ENCODE measurements around the gene MFSD2B. TPM values are rescaled to one million over a fixed set of nuclear protein-coding genes. Genes with fewer than 3 reads are reported as not detected.
A peak's percentile ranks its signal among the peaks of the same experiment; 100 is the strongest.

MFSD2B gene
- total and polyA plus RNA-seq, 7 donors = 0.03 to 0.28 (median 0.12) TPM; not detected in 2

DNA sequence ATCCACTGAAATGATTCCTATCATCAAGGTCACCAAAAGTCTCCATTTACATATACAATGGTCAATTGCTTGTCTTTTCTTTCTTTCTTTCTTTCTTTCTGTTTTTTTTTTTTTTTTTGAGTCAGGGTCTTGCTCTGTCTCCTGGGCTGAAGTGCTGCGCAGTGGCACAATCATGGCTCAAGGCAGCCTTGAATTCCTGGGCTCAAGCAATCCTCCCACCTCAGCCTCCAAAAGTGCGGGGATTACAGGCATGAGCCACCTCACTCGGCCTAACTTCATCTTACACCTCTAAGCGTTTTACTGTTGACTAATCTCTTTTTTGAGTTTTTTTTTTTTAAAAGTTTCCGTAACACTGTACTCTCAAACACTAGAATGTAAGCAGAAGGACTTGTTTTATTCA lies 65.4 kb downstream of the MFSD2B start:
- H3K27me3 ChIP-seq (ENCODE audit: insufficient read depth in 3 of 3, low read length in 2 of 3) = no peaks in the 10 kb centered on the region
- H3K36me3 ChIP-seq (ENCODE audit: insufficient read depth in 1 of 2, low read depth in 1 of 2) = peaks cover 3 to 39% of the 10 kb centered on the region in 2 donors
- 59 to 63% (median 61%) methylated on average over 5 of the region's 5 CpGs for WGBS, 3 donors
- H3K4me3 ChIP-seq = peak overlapping the region; percentile 93
- ATAC-seq = no peak
- peaks cover 7% of the 10 kb centered on the region for H3K4me1 ChIP-seq
- H3K27ac ChIP-seq = peak overlapping the region; percentile 87
- TF ChIP-seq, protein P1, sequence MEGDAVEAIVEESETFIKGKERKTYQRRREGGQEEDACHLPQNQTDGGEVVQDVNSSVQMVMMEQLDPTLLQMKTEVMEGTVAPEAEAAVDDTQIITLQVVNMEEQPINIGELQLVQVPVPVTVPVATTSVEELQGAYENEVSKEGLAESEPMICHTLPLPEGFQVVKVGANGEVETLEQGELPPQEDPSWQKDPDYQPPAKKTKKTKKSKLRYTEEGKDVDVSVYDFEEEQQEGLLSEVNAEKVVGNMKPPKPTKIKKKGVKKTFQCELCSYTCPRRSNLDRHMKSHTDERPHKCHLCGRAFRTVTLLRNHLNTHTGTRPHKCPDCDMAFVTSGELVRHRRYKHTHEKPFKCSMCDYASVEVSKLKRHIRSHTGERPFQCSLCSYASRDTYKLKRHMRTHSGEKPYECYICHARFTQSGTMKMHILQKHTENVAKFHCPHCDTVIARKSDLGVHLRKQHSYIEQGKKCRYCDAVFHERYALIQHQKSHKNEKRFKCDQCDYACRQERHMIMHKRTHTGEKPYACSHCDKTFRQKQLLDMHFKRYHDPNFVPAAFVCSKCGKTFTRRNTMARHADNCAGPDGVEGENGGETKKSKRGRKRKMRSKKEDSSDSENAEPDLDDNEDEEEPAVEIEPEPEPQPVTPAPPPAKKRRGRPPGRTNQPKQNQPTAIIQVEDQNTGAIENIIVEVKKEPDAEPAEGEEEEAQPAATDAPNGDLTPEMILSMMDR (IDR thresholded peaks at IDR 0.05) = no peak
- H3K9me3 ChIP-seq = no peaks in the 10 kb centered on the region
- no peak for DNase-seq
- intact Hi-C loops (cut with DNase I) = loop anchor here (5.0 kb wide), 2 partner anchors 133 to 148 kb away; partner anchors contain the start of genes ATAD2B (in 1 of the 2) and UBXN2A (in 1 of the 2)

Other genes with a start within 250 kb of the MFSD2B start
- gene ATAD2B, start 83.0 kb upstream of the MFSD2B start, total RNA-seq = 10 to 100 TPM in 1 of 4 donors, 1 to 10 TPM in 3; 7.7 to 12.5 (median 8.4) TPM
- gene ATAD2B, start 83.0 kb upstream of the MFSD2B start, polyA plus RNA-seq = 1 to 10 TPM; 2.6 to 5.6 (median 3.0) TPM
- gene UBXN2A, start 69.6 kb upstream of the MFSD2B start, total RNA-seq = 10 to 100 TPM; 20.4 to 23.5 (median 20.8) TPM
- 10 to 100 TPM; 12.0 to 33.9 (median 19.0) TPM for gene UBXN2A, start 69.6 kb upstream of the MFSD2B start, polyA plus RNA-seq
- 10 to 100 TPM in 2 of 4 donors, 1 to 10 TPM in 2; 6.5 to 14.6 (median 9.7) TPM for gene WDCP, start 37.3 kb downstream of the MFSD2B start, total RNA-seq
- 10 to 100 TPM in 1 of 3 donors, 1 to 10 TPM in 2; 4.6 to 17.3 (median 5.0) TPM for gene WDCP, start 37.3 kb downstream of the MFSD2B start, polyA plus RNA-seq
- 1 to 10 TPM in 1 of 4 donors, under 1 TPM in 3; 0.46 to 1.8 (median 0.75) TPM for gene FKBP1B, start 39.7 kb downstream of the MFSD2B start, total RNA-seq
- gene FKBP1B, start 39.7 kb downstream of the MFSD2B start, polyA plus RNA-seq = 1 to 10 TPM; 1.3 to 2.7 (median 2.1) TPM
- gene SF3B6, start 66.2 kb downstream of the MFSD2B start, total RNA-seq = 10 to 100 TPM; 44.2 to 60.5 (median 55.5) TPM
- gene SF3B6, start 66.2 kb downstream of the MFSD2B start, polyA plus RNA-seq = 100 to 1,000 TPM in 1 of 3 donors, 10 to 100 TPM in 2; 68.2 to 116 (median 90.8) TPM
- gene TP53I3, start 74.7 kb downstream of the MFSD2B start, total RNA-seq = 1 to 10 TPM; 1.3 to 5.0 (median 2.6) TPM
- gene TP53I3, start 74.7 kb downstream of the MFSD2B start, polyA plus RNA-seq = 1 to 10 TPM; 1.7 to 5.6 (median 3.7) TPM
- under 1 TPM in 3 of 4 donors, not detected in 1; 0.24 to 0.45 (median 0.34) TPM for gene PFN4, start 113.2 kb downstream of the MFSD2B start, total RNA-seq
- 1 to 10 TPM in 1 of 3 donors, under 1 TPM in 2; 0.18 to 1.2 (median 0.35) TPM for gene PFN4, start 113.2 kb downstream of the MFSD2B start, polyA plus RNA-seq
- gene FAM228B, start 113.4 kb downstream of the MFSD2B start, total RNA-seq = 10 to 100 TPM; 12.4 to 30.1 (median 12.8) TPM
- gene FAM228B, start 113.4 kb downstream of the MFSD2B start, polyA plus RNA-seq = 1 to 10 TPM; 2.5 to 6.9 (median 5.2) TPM
- under 1 TPM in 3 of 4 donors, not detected in 1; 0.50 to 0.69 (median 0.58) TPM for gene FAM228A, start 165.0 kb downstream of the MFSD2B start, total RNA-seq
- under 1 TPM; 0.04 to 0.24 (median 0.23) TPM for gene FAM228A, start 165.0 kb downstream of the MFSD2B start, polyA plus RNA-seq